ENCODE results near the gene DTNB. TPM values are rescaled to one million over a fixed set of nuclear protein-coding genes. Genes with fewer than 3 reads are reported as not detected.

Gene DTNB
- polyA plus RNA-seq, 1 experiment = 12.5 TPM

GRCh38 chr2:25590921-25591505, 82.4 kb downstream of the DTNB start:
- POLR2A ChIA-PET = no interaction called here
- no peak for TF ChIP-seq CTCF (IDR thresholded peaks at IDR 0.05; ENCODE audit: low read depth, low read length)
- H3K27me3 ChIP-seq (ENCODE audit: control insufficient read depth, insufficient read depth, low read length) = no peaks in the 10 kb centered on the region
- H3K9me3 ChIP-seq (ENCODE audit: control insufficient read depth, insufficient read depth, low read length) = no peaks in the 10 kb centered on the region; the same call in 1 of the 2 replicates
- no peak for DNase-seq (ENCODE audit: low read depth, low spot score)
- CTCF ChIA-PET = no interaction called here
- H3K4me3 ChIP-seq (ENCODE audit: low read depth, low read length) = no peak overlapping the region
- no peak overlapping the region for H3K27ac ChIP-seq (ENCODE audit: low read depth, low read length)

DNA sequence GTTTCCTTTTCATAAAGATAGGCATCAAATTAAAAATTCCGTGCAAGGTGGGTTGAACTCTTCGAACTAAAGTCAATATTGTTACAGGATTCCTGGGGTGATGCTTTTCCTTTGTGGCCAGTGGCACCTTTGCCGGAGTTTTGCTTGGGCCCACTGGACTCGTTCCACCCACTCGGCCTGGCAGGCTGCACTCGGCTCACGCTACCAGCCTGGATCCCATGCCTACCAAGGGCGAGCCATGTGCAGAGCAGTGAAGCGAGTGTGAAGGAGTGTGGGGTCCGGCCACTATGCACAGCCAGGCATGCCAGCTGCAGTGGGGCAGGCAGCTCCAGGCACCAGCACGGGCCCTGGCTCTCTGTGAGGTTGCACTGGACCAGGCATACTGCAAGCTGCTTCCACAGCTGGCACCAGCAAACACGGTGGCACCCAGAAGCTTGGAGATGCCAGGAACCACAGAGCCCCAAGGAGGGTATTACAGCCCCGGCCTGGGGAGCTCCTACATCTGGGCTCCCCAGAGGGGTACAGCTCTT, 83.6 kb downstream of the DTNB start:
- no peaks in the 10 kb centered on the region; the same call in 1 of the 2 replicates for H3K9me3 ChIP-seq (ENCODE audit: control insufficient read depth, insufficient read depth, low read length)
- CTCF ChIA-PET = interaction anchor here (0.9 kb wide), 1 partner anchor 228 kb away, joined by 3 read pairs; no protein-coding TSS in a partner anchor
- no peak overlapping the region for H3K4me3 ChIP-seq (ENCODE audit: low read depth, low read length)
- POLR2A ChIA-PET = no interaction called here
- TF ChIP-seq CTCF (IDR thresholded peaks at IDR 0.05; ENCODE audit: low read depth, low read length) = no peak
- DNase-seq (ENCODE audit: low read depth, low spot score) = no peak
- no peak overlapping the region for H3K27ac ChIP-seq (ENCODE audit: low read depth, low read length)
- H3K27me3 ChIP-seq (ENCODE audit: control insufficient read depth, insufficient read depth, low read length) = no peaks in the 10 kb centered on the region

DNA sequence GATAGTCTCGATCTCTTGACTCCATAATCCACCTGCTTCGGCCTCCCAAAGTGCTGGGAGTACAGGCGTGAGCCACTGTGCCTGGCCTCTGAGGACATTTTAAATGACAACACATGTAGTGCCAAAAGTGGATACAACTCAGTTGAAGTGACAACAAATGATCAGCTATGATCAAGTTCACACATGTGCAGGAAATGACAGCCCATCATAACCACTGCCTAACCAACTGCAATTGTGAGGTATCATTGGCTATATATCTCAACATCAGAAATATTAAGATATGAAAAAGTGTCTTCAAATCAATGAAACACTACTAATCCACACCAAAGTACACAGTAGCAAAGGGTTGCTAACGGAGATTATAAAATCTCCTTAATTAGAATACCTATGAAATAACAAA, 84.8 kb downstream of the DTNB start:
- CTCF ChIA-PET = interaction anchor here (1.6 kb wide), 1 partner anchor 19 kb away, joined by 4 read pairs; no protein-coding TSS in a partner anchor
- Histone ChIP-seq H3K27me3 (ENCODE audit: control insufficient read depth, insufficient read depth, low read length) (no peaks in the 10 kb centered on the region), H3K27ac (ENCODE audit: low read depth, low read length) (no peak overlapping the region), H3K4me3 (ENCODE audit: low read depth, low read length) (no peak overlapping the region), H3K9me3 (ENCODE audit: control insufficient read depth, insufficient read depth, low read length) (no peaks in the 10 kb centered on the region; the same call in 1 of the 2 replicates)
- no peak for TF ChIP-seq CTCF (IDR thresholded peaks at IDR 0.05; ENCODE audit: low read depth, low read length)
- POLR2A ChIA-PET = no interaction called here
- DNase-seq (ENCODE audit: low read depth, low spot score) = no peak

DNA sequence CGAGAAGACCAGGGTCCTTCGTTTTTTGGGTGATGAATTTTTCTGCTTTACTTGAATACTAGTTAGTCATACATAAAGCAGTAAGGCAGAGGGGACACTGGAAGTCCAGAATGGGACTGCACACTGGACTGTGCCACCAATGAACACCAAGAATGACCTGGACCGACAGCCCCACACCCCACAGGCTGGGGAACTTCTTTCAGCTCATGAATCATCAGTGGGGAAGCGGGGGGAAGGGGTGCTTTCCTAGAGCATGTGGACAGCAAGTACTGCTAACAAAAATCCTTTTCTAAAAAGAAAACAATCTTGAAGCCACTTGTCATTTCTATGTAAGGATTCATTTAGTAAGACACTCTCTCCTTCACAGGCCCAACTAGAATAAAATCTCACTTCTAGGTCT, 86.0 kb downstream of the DTNB start:
- ChIA-PET POLR2A (no interaction called here), CTCF (interaction anchor here (1.4 to 3.6 kb wide), 4 partner anchors 20 to 79 kb away, joined by 3 to 13 read pairs (median 4); no protein-coding TSS in a partner anchor)
- DNase-seq (ENCODE audit: low read depth, low spot score) = peak; percentile 1
- H3K27ac ChIP-seq (ENCODE audit: low read depth, low read length) = peak overlapping the region; percentile 12
- H3K9me3 ChIP-seq (ENCODE audit: control insufficient read depth, insufficient read depth, low read length) = no peaks in the 10 kb centered on the region; the same call in 1 of the 2 replicates
- H3K27me3 ChIP-seq (ENCODE audit: control insufficient read depth, insufficient read depth, low read length) = no peaks in the 10 kb centered on the region
- no peak overlapping the region for H3K4me3 ChIP-seq (ENCODE audit: low read depth, low read length)
- TF ChIP-seq CTCF (IDR thresholded peaks at IDR 0.05; ENCODE audit: low read depth, low read length) = no peak

DNA sequence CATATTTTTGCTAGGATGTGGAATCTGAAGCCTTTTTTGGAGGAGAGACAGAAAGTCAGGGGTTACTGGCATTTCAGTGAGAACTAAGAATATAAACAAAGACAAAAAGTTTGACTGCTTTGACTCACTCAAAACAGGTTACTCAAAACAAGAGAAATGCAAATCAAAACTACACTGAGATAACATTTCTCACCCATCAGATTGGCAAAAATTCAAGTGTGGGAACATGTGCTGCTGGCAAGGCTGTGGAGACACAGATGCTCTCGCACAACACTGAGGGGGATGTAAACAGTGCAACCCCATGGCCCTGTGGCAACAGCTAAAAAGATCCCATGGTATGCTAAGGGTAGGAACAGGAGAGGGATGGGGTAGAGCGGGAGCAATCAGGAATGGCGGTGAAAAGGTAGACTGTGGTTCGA, 86.6 kb downstream of the DTNB start:
- no peaks in the 10 kb centered on the region for H3K27me3 ChIP-seq (ENCODE audit: control insufficient read depth, insufficient read depth, low read length)
- ChIA-PET CTCF (interaction anchor here (0.6 to 3.6 kb wide), 7 partner anchors 20 to 358 kb away, joined by 3 to 13 read pairs (median 5); no protein-coding TSS in a partner anchor), POLR2A (no interaction called here)
- H3K9me3 ChIP-seq (ENCODE audit: control insufficient read depth, insufficient read depth, low read length) = no peaks in the 10 kb centered on the region; the same call in 1 of the 2 replicates
- no peak for TF ChIP-seq CTCF (IDR thresholded peaks at IDR 0.05; ENCODE audit: low read depth, low read length)
- H3K4me3 ChIP-seq (ENCODE audit: low read depth, low read length) = no peak overlapping the region
- H3K27ac ChIP-seq (ENCODE audit: low read depth, low read length) = no peak overlapping the region
- DNase-seq (ENCODE audit: low read depth, low spot score) = peak; percentile 13

Data from AG04450 (cell line).